GM21423 (cell line): Measurements from ENCODE around the gene SLC45A3.

Source experiments
- ATAC-seq: cut with Tn5 transposase; IDR thresholded peaks from one replicate; pipeline ENCODE4 v1.9.1; 2021; ENCODE audit warnings: mild to moderate bottlenecking, moderate library complexity; ENCODE audit not compliant: unreplicated experiment

The SLC45A3 gene

GRCh38 chr1:205701420-205701819 is 21.1 kb upstream of the SLC45A3 start:
- no peak for ATAC-seq

- ATAC-seq: no peak
Measured at GRCh38 chr1:205700865-205701401, 20.6 kb upstream of the SLC45A3 start.

GRCh38 chr1:205699416-205699815 is 19.1 kb upstream of the SLC45A3 start:
- no peak for ATAC-seq

- no peak for ATAC-seq
Measured at GRCh38 chr1:205698921-205699320, 18.6 kb upstream of the SLC45A3 start.

GRCh38 chr1:205693421-205693991 is 13.2 kb upstream of the SLC45A3 start:
- ATAC-seq: no peak

GRCh38 chr1:205692423-205692822 is 12.1 kb upstream of the SLC45A3 start:
- ATAC-seq: no peak

- ATAC-seq: no peak
Measured at GRCh38 chr1:205690122-205690756, 9.9 kb upstream of the SLC45A3 start.

- no peak for ATAC-seq
Measured at GRCh38 chr1:205689479-205689878, 9.2 kb upstream of the SLC45A3 start.

- ATAC-seq: no peak
Measured at GRCh38 chr1:205688171-205689080, 8.1 kb upstream of the SLC45A3 start.

- ATAC-seq: no peak
Measured at GRCh38 chr1:205687242-205687641, 6.9 kb upstream of the SLC45A3 start.

- no peak for ATAC-seq
Measured at GRCh38 chr1:205681364-205681763, 1.1 kb upstream of the SLC45A3 start.

- ATAC-seq: no peak
Measured at GRCh38 chr1:205678286-205679111, 1.8 kb downstream of the SLC45A3 start.

GRCh38 chr1:205677167-205677566 is 3.1 kb downstream of the SLC45A3 start:
- no peak for ATAC-seq

- no peak for ATAC-seq
Measured at GRCh38 chr1:205676597-205676996, 3.7 kb downstream of the SLC45A3 start.

- ATAC-seq: no peak
Measured at GRCh38 chr1:205676002-205676401, 4.3 kb downstream of the SLC45A3 start.

GRCh38 chr1:205675247-205675646 is 5.1 kb downstream of the SLC45A3 start:
- no peak for ATAC-seq

GRCh38 chr1:205672970-205673369 is 7.3 kb downstream of the SLC45A3 start:
- no peak for ATAC-seq

- no peak for ATAC-seq
Measured at GRCh38 chr1:205672395-205672889, 7.9 kb downstream of the SLC45A3 start.

- no peak for ATAC-seq
Measured at GRCh38 chr1:205670611-205671430, 9.5 kb downstream of the SLC45A3 start.

- no peak for ATAC-seq
Measured at GRCh38 chr1:205670150-205670446, 10.2 kb downstream of the SLC45A3 start.
